Stimulated activated CD4-positive, alpha-beta T cell treated with anti-CD3 and anti-CD28 coated beads, Interleukin-2, amount 100 ng/mL, for 4 hours (primary cell): Measurements from ENCODE around the gene LRRC27.
"Not testable (repeated sequence)": the region's sequence is repeated elsewhere in the genome, so short reads cannot be mapped to it uniquely, and the experiment has no call there.

Source experiments
- DNase-seq: peaks from one replicate; pipeline ENCODE4 v3.0.0-alpha.2; 2020; ENCODE audit warnings: low read depth

The LRRC27 gene

DNA sequence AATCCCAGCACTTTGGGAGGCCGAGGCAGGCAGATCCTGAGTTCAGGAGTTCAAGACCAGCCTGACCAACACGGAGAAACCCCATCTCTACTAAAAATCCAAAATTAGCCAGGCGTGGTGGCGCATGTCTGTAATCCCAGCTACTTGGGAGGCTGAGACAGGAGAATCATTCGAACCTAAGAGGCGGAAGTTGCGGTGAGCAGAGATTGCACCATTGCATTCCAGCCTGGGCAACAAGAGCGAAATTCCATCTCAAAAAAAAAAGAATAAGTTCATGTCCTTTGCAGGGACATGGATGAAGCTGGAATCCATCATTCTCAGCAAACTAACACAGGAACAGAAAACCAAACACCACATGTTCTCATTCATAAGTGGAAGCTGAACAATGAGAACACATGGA is 17.1 kb upstream of the LRRC27 start:
- DNase-seq = not testable (repeated sequence)

- no peak for DNase-seq
Measured at GRCh38 chr10:132316133-132316532, 15.9 kb upstream of the LRRC27 start.

GRCh38 chr10:132317477-132317876 is 14.5 kb upstream of the LRRC27 start:
- not testable (repeated sequence) for DNase-seq

GRCh38 chr10:132319853-132320653 is 11.9 kb upstream of the LRRC27 start:
- DNase-seq = no peak

- no peak for DNase-seq
Measured at GRCh38 chr10:132320654-132321469, 11.1 kb upstream of the LRRC27 start.

GRCh38 chr10:132321726-132322125 is 10.3 kb upstream of the LRRC27 start:
- DNase-seq = no peak

GRCh38 chr10:132322586-132323048 is 9.4 kb upstream of the LRRC27 start:
- DNase-seq = no peak

GRCh38 chr10:132324186-132324585 is 7.8 kb upstream of the LRRC27 start:
- no peak for DNase-seq

- DNase-seq = no peak
Measured at GRCh38 chr10:132326344-132326889, 5.6 kb upstream of the LRRC27 start.

DNA sequence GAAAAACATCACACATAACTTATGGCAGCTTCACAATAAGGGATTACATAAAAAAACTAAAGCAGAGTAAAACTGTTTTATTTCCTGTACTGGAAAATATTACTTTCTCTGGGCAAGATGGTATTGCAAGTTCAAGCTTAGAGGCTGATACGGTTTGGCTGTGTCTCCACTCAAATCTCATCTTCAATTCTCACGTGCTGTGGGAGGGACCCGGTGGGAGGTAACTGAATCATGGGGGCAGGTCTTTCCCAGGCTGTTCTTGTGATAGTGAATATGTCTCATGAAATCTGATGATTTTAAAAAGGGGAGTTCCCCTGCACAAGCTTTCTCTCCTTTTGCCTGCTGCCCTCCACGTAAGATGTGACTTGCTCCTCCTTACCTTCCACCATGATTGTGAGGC is 5.1 kb upstream of the LRRC27 start:
- peak; percentile 61 for DNase-seq

GRCh38 chr10:132328106-132328505 is 3.9 kb upstream of the LRRC27 start:
- no peak for DNase-seq

DNA sequence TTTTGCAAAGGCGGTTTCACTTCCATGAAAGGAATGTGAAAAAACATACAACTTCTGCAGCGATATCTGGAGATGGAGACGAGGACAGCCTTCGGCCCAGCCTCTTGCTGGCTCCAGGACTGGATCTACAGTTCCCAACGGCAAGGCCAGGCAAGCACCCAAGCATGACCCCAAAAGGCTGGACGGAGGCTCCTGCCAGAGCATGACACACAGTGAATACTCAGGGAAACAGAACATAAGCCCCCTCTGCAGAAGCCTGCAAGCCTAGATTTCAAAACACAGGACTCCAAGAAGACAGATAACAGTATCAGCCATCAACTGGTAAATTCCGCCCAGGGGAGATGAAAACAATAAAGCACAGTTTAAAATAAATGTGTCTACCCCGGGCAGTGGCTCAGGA is 3.3 kb upstream of the LRRC27 start:
- DNase-seq = no peak

DNA sequence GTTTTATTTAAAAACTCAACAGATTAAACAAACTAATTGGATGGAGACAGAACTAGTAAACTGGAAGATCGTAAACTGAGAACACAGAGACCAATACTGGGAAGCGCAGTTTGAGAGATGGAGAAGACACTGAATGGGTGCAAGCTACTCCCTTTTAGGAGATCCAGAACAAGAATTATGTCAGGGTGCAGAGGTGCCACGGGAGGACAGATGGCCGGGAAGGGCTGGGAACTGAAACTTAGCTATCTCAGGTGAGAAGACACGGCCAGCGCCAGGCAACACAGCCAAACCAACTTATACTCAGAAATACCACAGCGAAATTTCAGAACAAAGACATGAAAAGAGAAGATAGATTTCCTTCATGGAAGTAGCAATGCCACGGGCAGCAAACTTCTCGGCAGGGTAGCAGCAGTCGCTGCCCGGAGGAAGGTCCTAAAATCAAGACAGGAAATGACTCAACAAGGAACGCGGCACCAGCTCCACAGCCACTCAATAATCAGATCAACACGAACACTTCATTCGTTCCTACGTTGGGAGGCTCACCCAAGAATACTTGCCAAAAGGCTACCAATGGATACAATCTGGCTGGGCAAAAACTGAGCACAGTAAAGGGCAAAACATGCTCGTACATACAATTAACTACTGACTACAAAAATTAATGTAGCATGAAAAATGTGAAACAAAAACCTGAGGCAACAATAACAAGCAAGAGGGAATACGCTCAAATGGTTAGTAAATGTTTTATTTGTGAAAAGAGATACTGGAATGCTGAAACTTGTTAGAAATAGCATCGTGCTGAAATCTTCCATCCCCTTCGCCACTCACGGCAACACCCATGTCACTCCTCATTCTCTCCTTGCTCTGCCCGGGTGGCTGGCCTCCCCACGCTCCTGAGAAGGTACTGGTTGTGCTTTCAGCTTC is 2.2 kb upstream of the LRRC27 start:
- DNase-seq = no peak

DNA sequence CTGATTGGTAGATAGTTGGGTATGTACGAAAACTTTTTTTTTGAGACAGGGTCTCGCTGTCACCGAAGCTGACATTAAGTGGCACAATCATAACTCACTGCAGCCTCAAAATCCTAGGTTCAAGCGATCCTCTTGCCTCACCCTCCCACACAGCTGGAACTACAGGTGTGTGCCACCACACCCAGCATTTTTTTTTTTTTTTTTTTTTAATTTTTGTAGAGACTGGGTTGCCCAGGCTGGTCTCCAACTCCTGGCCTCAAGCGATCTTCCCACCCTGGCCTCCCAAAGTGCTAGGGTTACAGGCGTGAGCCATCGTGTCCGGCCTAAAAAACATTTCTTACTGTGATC is 1.5 kb upstream of the LRRC27 start:
- DNase-seq = no peak

- no peak for DNase-seq
Measured at GRCh38 chr10:132332433-132332754, 401 bp downstream of the LRRC27 start.

DNA sequence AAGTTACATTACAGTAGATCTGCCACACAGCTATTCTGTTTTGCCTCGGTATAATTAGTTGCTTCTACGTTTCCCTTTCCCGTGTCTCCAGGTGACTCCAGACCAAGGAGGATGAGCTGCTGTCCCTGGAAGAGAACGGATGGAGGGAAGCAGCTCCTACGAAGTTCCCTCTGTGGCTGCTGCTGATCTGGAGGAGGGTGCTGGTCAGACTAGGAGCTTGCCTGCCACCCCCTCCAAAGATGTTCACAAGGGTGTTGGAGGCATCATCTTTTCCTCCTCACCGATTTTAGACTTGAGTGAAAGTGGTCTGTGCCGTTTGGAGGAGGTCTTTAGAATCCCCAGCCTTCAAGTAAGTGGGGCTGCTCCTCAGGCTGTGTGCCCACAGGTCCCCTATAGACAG is 1.4 kb downstream of the LRRC27 start:
- DNase-seq = no peak

DNA sequence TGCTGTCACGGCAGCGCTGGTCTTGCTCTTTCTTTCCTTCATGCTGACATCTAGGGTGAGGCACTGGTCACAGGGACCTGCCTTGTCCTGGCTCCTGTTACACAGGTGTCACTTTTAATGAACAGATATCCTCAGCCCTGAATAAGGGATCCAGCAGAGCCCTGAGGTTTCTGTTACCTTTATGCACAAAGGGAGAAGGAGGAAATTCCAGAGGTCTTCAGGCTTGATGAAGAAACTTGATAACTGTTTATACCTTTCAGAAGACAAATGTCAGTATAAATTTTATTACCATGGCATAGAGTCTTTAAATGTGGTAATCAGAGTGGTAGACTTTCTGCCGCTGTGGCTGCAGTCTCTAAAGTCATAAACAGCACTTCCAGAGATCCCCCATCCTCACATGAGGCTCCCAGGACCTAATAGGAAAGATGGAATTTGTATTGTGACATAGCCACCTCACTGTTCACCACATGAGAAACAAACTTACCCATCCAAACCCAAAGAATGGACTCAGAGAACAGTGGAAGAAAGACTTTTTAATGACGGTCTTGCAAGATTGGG is 2.7 kb downstream of the LRRC27 start:
- DNase-seq = no peak

GRCh38 chr10:132335189-132336063 is 3.4 kb downstream of the LRRC27 start:
- DNase-seq = no peak

- no peak for DNase-seq
Measured at GRCh38 chr10:132336064-132336746, 4.2 kb downstream of the LRRC27 start.

DNA sequence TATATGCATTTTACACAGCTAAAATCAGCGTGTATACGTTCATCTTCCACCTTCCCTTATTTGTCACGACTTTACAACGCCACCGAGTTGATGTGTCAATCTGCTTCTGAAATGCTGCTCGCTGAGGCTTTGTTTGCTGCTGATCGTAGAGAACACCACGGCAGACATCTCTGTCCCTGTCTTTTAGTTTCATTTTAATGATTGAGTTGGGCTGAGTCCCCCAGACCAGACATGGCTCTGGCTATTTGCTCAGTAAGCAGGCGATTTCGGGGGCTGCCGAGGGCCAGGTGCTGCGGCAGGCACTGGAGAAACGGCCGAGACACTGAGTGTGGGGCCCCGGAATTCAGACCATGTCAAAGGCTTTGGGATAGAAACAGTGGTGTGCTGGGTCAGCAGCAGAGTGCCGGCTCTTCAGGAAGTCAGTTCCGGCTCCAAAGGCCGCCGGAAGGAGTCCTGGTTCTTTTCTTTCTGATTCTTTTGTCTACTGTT is 5.0 kb downstream of the LRRC27 start:
- no peak for DNase-seq
